GM23338 (cell line): ENCODE measurements around the gene ACYP2. TPM values are rescaled to one million over a fixed set of nuclear protein-coding genes. Genes with fewer than 3 reads are reported as not detected.
A peak's percentile ranks its signal among the peaks of the same experiment; 100 is the strongest.
"Not testable (repeated sequence)": the region's sequence is repeated elsewhere in the genome, so short reads cannot be mapped to it uniquely, and the experiment has no call there.

ENCODE experiments used
- ATAC-seq: fragments of 200-7000 bp; cut with Tn5 transposase; 3 replicates; pipeline ENCODE4 v1.9.1; 2020
- DNase-seq: peaks from one replicate; pipeline ENCODE4 v3.0.0-alpha.2; 2015; ENCODE audit warnings: low spot score
- H2AFZ ChIP-seq: fragments of 200-600 bp; sonication (generic); 2 replicates; pipeline ENCODE4 v1.8.0; 2016; ENCODE audit warnings: antibody characterized with exemption, mild to moderate bottlenecking, moderate library complexity
- H3F3A ChIP-seq: fragments of 200-600 bp; sonication (generic); replicated peaks from 2 replicates; pipeline ENCODE4 v1.8.0; 2017; ENCODE audit warnings: antibody characterized with exemption, mixed run types, low read depth
- H3K27ac ChIP-seq: fragments of 200-600 bp; sonication (generic); 2 replicates; pipeline ENCODE4 v1.6.1; 2016; ENCODE audit warnings: low read depth
- H3K27me3 ChIP-seq: fragments of 200-600 bp; sonication (generic); 2 replicates; pipeline ENCODE4 v1.8.0; 2016; ENCODE audit warnings: mild to moderate bottlenecking, mixed run types, moderate library complexity; ENCODE audit not compliant: insufficient read depth
- H3K36me3 ChIP-seq: fragments of 200-600 bp; sonication (generic); 2 replicates; pipeline ENCODE4 v1.8.0; 2016; ENCODE audit warnings: mild to moderate bottlenecking; ENCODE audit not compliant: insufficient read depth
- H3K4me1 ChIP-seq: fragments of 200-600 bp; sonication (generic); 2 replicates; pipeline ENCODE4 v1.8.0; 2016; ENCODE audit warnings: mild to moderate bottlenecking, moderate library complexity; ENCODE audit not compliant: insufficient read depth
- H3K4me2 ChIP-seq: fragments of 200-600 bp; sonication (generic); 2 replicates; pipeline ENCODE4 v1.7.1; 2017; ENCODE audit warnings: mixed run types
- H3K4me3 ChIP-seq: fragments of 200-600 bp; sonication (generic); 2 replicates; pipeline ENCODE4 v1.6.1; 2016; ENCODE audit warnings: mixed run types
- H3K79me2 ChIP-seq: fragments of 200-600 bp; sonication (generic); replicated peaks from 2 replicates; pipeline ENCODE4 v1.8.0; 2017; ENCODE audit warnings: mild to moderate bottlenecking; ENCODE audit not compliant: insufficient read depth
- H3K9me2 ChIP-seq: fragments of 200-600 bp; sonication (generic); 2 replicates; pipeline ENCODE4 v1.8.0; 2017; ENCODE audit not compliant: insufficient read depth
- H4K20me1 ChIP-seq: fragments of 200-600 bp; sonication (generic); replicated peaks from 2 replicates; pipeline ENCODE4 v1.8.0; 2017; ENCODE audit warnings: mild to moderate bottlenecking; ENCODE audit not compliant: insufficient read depth
- H3K27ac Mint-ChIP-seq: 2 replicates; pipeline ENCODE4 v1.8.0; 2020; ENCODE audit warnings: inconsistent platforms, mild to moderate bottlenecking, moderate library complexity, mixed read lengths
- H3K27me3 Mint-ChIP-seq: 3 replicates; pipeline ENCODE4 v1.8.0; 2022; ENCODE audit warnings: low read depth, mild to moderate bottlenecking, moderate library complexity, mixed read lengths, inconsistent platforms; ENCODE audit not compliant: insufficient read depth, poor library complexity
- H3K36me3 Mint-ChIP-seq: 3 replicates; pipeline ENCODE4 v1.8.0; 2021; ENCODE audit warnings: low read depth, mild to moderate bottlenecking, inconsistent platforms, moderate library complexity, mixed read lengths
- H3K4me1 Mint-ChIP-seq: 3 replicates; pipeline ENCODE4 v1.8.0; 2020; ENCODE audit warnings: mild to moderate bottlenecking, inconsistent platforms, mixed read lengths
- H3K4me3 Mint-ChIP-seq: 3 replicates; pipeline ENCODE4 v1.8.0; 2021; ENCODE audit warnings: moderate library complexity, mild to moderate bottlenecking, inconsistent platforms, mixed read lengths
- H3K9me3 Mint-ChIP-seq: 3 replicates; pipeline ENCODE4 v1.8.0; 2020; ENCODE audit warnings: moderate library complexity, mild to moderate bottlenecking, inconsistent platforms, mixed read lengths
- CREB1 ChIP-seq: fragments of 250-450 bp; sonication (Bioruptor Pico); IDR thresholded peaks from 2 replicates; pipeline ENCODE4 v1.5.0; 2020; ENCODE audit warnings: low read depth, mild to moderate bottlenecking, moderate library complexity
- EZH2 ChIP-seq: fragments of 200-600 bp; sonication (generic); IDR thresholded peaks from one replicate; pipeline ENCODE4 v1.8.0; 2017; ENCODE audit warnings: antibody characterized with exemption, mild to moderate bottlenecking, low read depth; ENCODE audit not compliant: unreplicated experiment
- JUNB ChIP-seq: IDR thresholded peaks from one replicate; pipeline ENCODE4 v1.6.1; 2016; ENCODE audit warnings: antibody characterized with exemption; ENCODE audit not compliant: unreplicated experiment
- POLR2AphosphoS5 ChIP-seq: IDR thresholded peaks from 2 replicates; pipeline ENCODE4 v1.6.1; 2016; ENCODE audit warnings: antibody characterized with exemption, low read depth
- ZNF114 ChIP-seq: fragments of 250-450 bp; sonication (Bioruptor Pico); IDR thresholded peaks from 2 replicates; pipeline ENCODE4 v1.5.0; 2020; ENCODE audit warnings: mild to moderate bottlenecking, moderate library complexity
- ZNF331 ChIP-seq: fragments of 250-450 bp; sonication (Bioruptor Pico); IDR thresholded peaks from 2 replicates; pipeline ENCODE4 v1.5.0; 2020; ENCODE audit warnings: low read depth, mild to moderate bottlenecking, moderate library complexity
- polyA plus RNA-seq: library from polyadenylated mRNA; unstranded; fragments of >200 nt; fragmentation: Nextera tagmentation; extraction: Ambion mirVana; gene quantifications from 2 replicates; pipeline ENCODE4 v1.2.1, GENCODE V29; 2016
- total RNA-seq: library from RNA; depleted of rRNA; stranded (reverse); fragments of >200 nt; shearing (Covaris generic); gene quantifications from 2 replicates; pipeline ENCODE4 v1.2.3, GENCODE V29; 2014
- TF ChIP-seq, protein P1 (sequence below), 2 experiments: fragments of 200-600 bp in 1 of 2; sonication (generic) in 1 of 2; conservative IDR thresholded peaks; 2 replicates each; pipeline versions ENCODE4 v1.5.1 to v1.6.1; 2016 to 2017; ENCODE audit warnings: antibody characterized with exemption in 2 of 2, low read depth in 2 of 2, mild to moderate bottlenecking in 2 of 2, moderate library complexity in 1 of 2
- TF ChIP-seq, protein P2 (sequence below): IDR thresholded peaks from 2 replicates; pipeline ENCODE4 v1.6.1; 2016; ENCODE audit warnings: antibody characterized with exemption
- TF ChIP-seq, protein P3 (sequence below): IDR thresholded peaks from one replicate; pipeline ENCODE4 v1.6.1; 2018; ENCODE audit warnings: antibody characterized with exemption; ENCODE audit not compliant: unreplicated experiment
- TF ChIP-seq, protein P4 (sequence below): fragments of 250-450 bp; sonication (Bioruptor Pico); IDR thresholded peaks from 2 replicates; pipeline ENCODE4 v1.5.0; 2020; ENCODE audit warnings: mild to moderate bottlenecking, moderate library complexity

The ACYP2 gene
- total and polyA plus RNA-seq, 2 experiments from 2014 or later: 2.3 to 15.5 TPM

DNA sequence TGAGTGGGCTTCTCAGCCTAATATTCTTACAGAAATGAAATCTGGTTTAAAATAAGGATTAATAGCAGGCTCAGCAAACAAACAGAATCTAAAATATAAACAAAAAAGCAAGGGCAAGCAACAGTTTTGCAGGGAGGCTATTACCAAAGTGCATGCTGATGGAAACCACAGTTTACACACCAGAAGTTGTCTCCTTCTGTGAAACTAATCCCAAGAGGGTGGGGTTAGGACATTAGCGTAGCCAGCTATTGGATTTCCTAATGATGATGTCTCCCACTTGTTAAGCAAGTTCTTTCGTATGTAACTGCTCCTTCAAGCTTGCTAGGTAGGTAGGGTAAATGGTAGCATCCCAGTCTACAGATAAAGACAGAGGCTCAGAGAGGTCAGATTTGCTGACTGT, 205.6 kb downstream of the ACYP2 start:
- H3K4me3 Mint-ChIP-seq: no peak overlapping the region
- DNase-seq (no peak), ATAC-seq (no peak)
- no peak overlapping the region for H3K4me3 ChIP-seq
- no peaks in the 10 kb centered on the region for H3K79me2 ChIP-seq
- peaks cover 9% of the 10 kb centered on the region for H3K36me3 Mint-ChIP-seq
- no peak overlapping the region for H3K27ac Mint-ChIP-seq
- H3K9me3 Mint-ChIP-seq: peaks cover 22% of the 10 kb centered on the region
- no peaks in the 10 kb centered on the region; the same call in 1 of the 2 replicates for H3K36me3 ChIP-seq
- no peaks in the 10 kb centered on the region for H3K9me2 ChIP-seq
- H3F3A ChIP-seq: no peaks in the 10 kb centered on the region
- H3K27ac ChIP-seq: no peak overlapping the region
- peaks cover 5% of the 10 kb centered on the region for H3K4me1 Mint-ChIP-seq
- no peak overlapping the region for H3K4me2 ChIP-seq
- peaks cover 7% of the 10 kb centered on the region for H3K27me3 Mint-ChIP-seq
- H3K4me1 ChIP-seq: peaks cover 7% of the 10 kb centered on the region; the same call in 1 of the 2 replicates
- H3K27me3 ChIP-seq: no peaks in the 10 kb centered on the region
- no peaks in the 10 kb centered on the region for H4K20me1 ChIP-seq
- H2AFZ ChIP-seq: peak overlapping the region; percentile 35; the same call in 1 of the 2 replicates
- TF ChIP-seq JUNB: no peak
- TF ChIP-seq CREB1: no peak
- TF ChIP-seq, protein P1, sequence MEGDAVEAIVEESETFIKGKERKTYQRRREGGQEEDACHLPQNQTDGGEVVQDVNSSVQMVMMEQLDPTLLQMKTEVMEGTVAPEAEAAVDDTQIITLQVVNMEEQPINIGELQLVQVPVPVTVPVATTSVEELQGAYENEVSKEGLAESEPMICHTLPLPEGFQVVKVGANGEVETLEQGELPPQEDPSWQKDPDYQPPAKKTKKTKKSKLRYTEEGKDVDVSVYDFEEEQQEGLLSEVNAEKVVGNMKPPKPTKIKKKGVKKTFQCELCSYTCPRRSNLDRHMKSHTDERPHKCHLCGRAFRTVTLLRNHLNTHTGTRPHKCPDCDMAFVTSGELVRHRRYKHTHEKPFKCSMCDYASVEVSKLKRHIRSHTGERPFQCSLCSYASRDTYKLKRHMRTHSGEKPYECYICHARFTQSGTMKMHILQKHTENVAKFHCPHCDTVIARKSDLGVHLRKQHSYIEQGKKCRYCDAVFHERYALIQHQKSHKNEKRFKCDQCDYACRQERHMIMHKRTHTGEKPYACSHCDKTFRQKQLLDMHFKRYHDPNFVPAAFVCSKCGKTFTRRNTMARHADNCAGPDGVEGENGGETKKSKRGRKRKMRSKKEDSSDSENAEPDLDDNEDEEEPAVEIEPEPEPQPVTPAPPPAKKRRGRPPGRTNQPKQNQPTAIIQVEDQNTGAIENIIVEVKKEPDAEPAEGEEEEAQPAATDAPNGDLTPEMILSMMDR (conservative IDR thresholded peaks at IDR 0.05; ENCODE audit: low read depth in 2 of 2): no peak
- TF ChIP-seq POLR2AphosphoS5: no peak
- TF ChIP-seq ZNF331 (CRISPR knock-in tag): no peak
- TF ChIP-seq, protein P2, sequence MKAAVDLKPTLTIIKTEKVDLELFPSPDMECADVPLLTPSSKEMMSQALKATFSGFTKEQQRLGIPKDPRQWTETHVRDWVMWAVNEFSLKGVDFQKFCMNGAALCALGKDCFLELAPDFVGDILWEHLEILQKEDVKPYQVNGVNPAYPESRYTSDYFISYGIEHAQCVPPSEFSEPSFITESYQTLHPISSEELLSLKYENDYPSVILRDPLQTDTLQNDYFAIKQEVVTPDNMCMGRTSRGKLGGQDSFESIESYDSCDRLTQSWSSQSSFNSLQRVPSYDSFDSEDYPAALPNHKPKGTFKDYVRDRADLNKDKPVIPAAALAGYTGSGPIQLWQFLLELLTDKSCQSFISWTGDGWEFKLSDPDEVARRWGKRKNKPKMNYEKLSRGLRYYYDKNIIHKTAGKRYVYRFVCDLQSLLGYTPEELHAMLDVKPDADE: no peak
- TF ChIP-seq EZH2: no peak
- TF ChIP-seq, protein P3, sequence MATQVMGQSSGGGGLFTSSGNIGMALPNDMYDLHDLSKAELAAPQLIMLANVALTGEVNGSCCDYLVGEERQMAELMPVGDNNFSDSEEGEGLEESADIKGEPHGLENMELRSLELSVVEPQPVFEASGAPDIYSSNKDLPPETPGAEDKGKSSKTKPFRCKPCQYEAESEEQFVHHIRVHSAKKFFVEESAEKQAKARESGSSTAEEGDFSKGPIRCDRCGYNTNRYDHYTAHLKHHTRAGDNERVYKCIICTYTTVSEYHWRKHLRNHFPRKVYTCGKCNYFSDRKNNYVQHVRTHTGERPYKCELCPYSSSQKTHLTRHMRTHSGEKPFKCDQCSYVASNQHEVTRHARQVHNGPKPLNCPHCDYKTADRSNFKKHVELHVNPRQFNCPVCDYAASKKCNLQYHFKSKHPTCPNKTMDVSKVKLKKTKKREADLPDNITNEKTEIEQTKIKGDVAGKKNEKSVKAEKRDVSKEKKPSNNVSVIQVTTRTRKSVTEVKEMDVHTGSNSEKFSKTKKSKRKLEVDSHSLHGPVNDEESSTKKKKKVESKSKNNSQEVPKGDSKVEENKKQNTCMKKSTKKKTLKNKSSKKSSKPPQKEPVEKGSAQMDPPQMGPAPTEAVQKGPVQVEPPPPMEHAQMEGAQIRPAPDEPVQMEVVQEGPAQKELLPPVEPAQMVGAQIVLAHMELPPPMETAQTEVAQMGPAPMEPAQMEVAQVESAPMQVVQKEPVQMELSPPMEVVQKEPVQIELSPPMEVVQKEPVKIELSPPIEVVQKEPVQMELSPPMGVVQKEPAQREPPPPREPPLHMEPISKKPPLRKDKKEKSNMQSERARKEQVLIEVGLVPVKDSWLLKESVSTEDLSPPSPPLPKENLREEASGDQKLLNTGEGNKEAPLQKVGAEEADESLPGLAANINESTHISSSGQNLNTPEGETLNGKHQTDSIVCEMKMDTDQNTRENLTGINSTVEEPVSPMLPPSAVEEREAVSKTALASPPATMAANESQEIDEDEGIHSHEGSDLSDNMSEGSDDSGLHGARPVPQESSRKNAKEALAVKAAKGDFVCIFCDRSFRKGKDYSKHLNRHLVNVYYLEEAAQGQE: no peak
- TF ChIP-seq, protein P4, sequence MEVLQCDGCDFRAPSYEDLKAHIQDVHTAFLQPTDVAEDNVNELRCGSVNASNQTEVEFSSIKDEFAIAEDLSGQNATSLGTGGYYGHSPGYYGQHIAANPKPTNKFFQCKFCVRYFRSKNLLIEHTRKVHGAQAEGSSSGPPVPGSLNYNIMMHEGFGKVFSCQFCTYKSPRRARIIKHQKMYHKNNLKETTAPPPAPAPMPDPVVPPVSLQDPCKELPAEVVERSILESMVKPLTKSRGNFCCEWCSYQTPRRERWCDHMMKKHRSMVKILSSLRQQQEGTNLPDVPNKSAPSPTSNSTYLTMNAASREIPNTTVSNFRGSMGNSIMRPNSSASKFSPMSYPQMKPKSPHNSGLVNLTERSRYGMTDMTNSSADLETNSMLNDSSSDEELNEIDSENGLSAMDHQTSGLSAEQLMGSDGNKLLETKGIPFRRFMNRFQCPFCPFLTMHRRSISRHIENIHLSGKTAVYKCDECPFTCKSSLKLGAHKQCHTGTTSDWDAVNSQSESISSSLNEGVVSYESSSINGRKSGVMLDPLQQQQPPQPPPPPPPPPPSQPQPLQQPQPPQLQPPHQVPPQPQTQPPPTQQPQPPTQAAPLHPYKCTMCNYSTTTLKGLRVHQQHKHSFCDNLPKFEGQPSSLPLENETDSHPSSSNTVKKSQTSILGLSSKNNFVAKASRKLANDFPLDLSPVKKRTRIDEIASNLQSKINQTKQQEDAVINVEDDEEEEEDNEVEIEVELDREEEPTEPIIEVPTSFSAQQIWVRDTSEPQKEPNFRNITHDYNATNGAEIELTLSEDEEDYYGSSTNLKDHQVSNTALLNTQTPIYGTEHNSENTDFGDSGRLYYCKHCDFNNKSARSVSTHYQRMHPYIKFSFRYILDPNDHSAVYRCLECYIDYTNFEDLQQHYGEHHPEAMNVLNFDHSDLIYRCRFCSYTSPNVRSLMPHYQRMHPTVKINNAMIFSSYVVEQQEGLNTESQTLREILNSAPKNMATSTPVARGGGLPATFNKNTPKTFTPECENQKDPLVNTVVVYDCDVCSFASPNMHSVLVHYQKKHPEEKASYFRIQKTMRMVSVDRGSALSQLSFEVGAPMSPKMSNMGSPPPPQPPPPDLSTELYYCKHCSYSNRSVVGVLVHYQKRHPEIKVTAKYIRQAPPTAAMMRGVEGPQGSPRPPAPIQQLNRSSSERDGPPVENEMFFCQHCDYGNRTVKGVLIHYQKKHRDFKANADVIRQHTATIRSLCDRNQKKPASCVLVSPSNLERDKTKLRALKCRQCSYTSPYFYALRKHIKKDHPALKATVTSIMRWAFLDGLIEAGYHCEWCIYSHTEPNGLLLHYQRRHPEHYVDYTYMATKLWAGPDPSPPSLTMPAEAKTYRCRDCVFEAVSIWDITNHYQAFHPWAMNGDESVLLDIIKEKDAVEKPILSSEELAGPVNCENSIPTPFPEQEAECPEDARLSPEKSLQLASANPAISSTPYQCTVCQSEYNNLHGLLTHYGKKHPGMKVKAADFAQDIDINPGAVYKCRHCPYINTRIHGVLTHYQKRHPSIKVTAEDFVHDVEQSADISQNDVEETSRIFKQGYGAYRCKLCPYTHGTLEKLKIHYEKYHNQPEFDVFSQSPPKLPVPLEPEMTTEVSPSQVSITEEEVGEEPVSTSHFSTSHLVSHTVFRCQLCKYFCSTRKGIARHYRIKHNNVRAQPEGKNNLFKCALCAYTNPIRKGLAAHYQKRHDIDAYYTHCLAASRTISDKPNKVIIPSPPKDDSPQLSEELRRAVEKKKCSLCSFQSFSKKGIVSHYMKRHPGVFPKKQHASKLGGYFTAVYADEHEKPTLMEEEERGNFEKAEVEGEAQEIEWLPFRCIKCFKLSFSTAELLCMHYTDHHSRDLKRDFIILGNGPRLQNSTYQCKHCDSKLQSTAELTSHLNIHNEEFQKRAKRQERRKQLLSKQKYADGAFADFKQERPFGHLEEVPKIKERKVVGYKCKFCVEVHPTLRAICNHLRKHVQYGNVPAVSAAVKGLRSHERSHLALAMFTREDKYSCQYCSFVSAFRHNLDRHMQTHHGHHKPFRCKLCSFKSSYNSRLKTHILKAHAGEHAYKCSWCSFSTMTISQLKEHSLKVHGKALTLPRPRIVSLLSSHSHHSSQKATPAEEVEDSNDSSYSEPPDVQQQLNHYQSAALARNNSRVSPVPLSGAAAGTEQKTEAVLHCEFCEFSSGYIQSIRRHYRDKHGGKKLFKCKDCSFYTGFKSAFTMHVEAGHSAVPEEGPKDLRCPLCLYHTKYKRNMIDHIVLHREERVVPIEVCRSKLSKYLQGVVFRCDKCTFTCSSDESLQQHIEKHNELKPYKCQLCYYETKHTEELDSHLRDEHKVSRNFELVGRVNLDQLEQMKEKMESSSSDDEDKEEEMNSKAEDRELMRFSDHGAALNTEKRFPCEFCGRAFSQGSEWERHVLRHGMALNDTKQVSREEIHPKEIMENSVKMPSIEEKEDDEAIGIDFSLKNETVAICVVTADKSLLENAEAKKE (CRISPR knock-in tag): no peak
- TF ChIP-seq ZNF114: no peak

DNA sequence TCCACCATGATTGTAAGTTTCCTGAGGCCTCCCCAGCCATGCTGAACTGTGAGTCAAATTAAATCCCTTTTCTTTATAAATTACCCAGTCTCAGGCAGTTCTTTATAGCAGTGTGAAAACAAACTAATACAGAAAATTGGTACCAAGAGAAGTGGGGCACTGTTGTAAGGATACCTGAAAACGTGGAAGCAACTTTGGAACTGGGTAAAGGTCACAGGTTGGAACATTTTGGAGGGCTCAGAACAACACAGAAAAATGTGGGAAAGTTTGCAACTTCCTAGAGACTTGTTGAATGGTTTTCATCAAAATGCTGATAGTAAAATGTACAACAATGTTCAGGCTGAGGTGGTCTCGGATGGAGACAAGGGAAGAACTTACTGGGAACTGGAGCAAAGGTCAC, 209.1 kb downstream of the ACYP2 start:
- not testable (repeated sequence) for H2AFZ ChIP-seq, H3K9me2 ChIP-seq, H3K4me3 ChIP-seq, H3K4me1 ChIP-seq, H3K27me3 Mint-ChIP-seq, H3K79me2 ChIP-seq, H3K4me3 Mint-ChIP-seq, H3K27me3 ChIP-seq, ATAC-seq, H3K36me3 ChIP-seq, H4K20me1 ChIP-seq, H3K27ac ChIP-seq, H3K36me3 Mint-ChIP-seq, DNase-seq, H3K4me1 Mint-ChIP-seq, H3K4me2 ChIP-seq, H3F3A ChIP-seq, H3K27ac Mint-ChIP-seq
- H3K9me3 Mint-ChIP-seq: peaks cover 29% of the 10 kb centered on the region
